Karpas-422 (cell line): Measurements from ENCODE around the gene ERCC6. TPM values are rescaled to one million over a fixed set of nuclear protein-coding genes. Genes with fewer than 3 reads are reported as not detected.

Experiments used
- DNase-seq: peaks from one replicate; pipeline ENCODE4 v3.0.0-alpha.2; 2015
- H2AFZ ChIP-seq: fragments of 200-600 bp; sonication (generic); 2 replicates; pipeline ENCODE4 v1.6.1; 2014; ENCODE audit warnings: antibody characterized with exemption, low read length, mixed read lengths
- H3K27ac ChIP-seq: fragments of 200-600 bp; sonication (generic); 2 replicates; pipeline ENCODE4 v1.5.1; 2014; ENCODE audit warnings: mild to moderate bottlenecking, low read length, moderate library complexity
- H3K27me3 ChIP-seq: fragments of 200-600 bp; sonication (generic); 2 replicates; pipeline ENCODE4 v1.6.1; 2014; ENCODE audit warnings: low read length, mixed read lengths
- H3K36me3 ChIP-seq: fragments of 200-600 bp; sonication (generic); 2 replicates; pipeline ENCODE4 v1.6.1; 2014; ENCODE audit warnings: low read length, mixed read lengths; ENCODE audit not compliant: insufficient read depth
- H3K4me1 ChIP-seq: fragments of 200-600 bp; sonication (generic); 2 replicates; pipeline ENCODE4 v1.6.1; 2014; ENCODE audit warnings: mild to moderate bottlenecking, low read length, mixed read lengths
- H3K4me2 ChIP-seq: fragments of 200-600 bp; sonication (generic); 2 replicates; pipeline ENCODE4 v1.6.1; 2014; ENCODE audit warnings: low read length, low read depth, mild to moderate bottlenecking; ENCODE audit not compliant: poor library complexity, severe bottlenecking
- H3K4me3 ChIP-seq: fragments of 200-600 bp; sonication (generic); 2 replicates; pipeline ENCODE4 v1.5.1; 2014; ENCODE audit warnings: mild to moderate bottlenecking, antibody characterized with exemption, low read length, mixed read lengths
- H3K79me2 ChIP-seq: fragments of 200-600 bp; sonication (generic); 2 replicates; pipeline ENCODE4 v1.6.1; 2014; ENCODE audit warnings: mild to moderate bottlenecking, low read length, mixed read lengths
- H3K9ac ChIP-seq: fragments of 200-600 bp; sonication (generic); 2 replicates; pipeline ENCODE4 v1.6.0; 2014; ENCODE audit warnings: low read length
- H3K9me2 ChIP-seq: fragments of 200-600 bp; sonication (generic), shearing (Covaris generic); replicated peaks from 2 replicates; pipeline ENCODE4 v1.6.0; 2014; ENCODE audit warnings: mild to moderate bottlenecking, low read length, moderate library complexity; ENCODE audit not compliant: insufficient read depth
- H3K9me3 ChIP-seq: fragments of 300-700, 200-600 bp; sonication (generic); 2 replicates; pipeline ENCODE4 v1.6.1; 2014; ENCODE audit warnings: low read length, mixed read lengths
- H4K20me1 ChIP-seq: fragments of 200-600 bp; sonication (generic); 2 replicates; pipeline ENCODE4 v1.6.1; 2014; ENCODE audit warnings: mild to moderate bottlenecking, antibody characterized with exemption, low read length, low read depth; ENCODE audit not compliant: insufficient read depth
- total RNA-seq: library from RNA; depleted of rRNA; stranded (reverse); fragments of >200 nt; shearing (Covaris generic); gene quantifications from 2 replicates; pipeline ENCODE4 v1.2.3, GENCODE V29; 2014; ENCODE audit warnings: low replicate concordance

Gene ERCC6
- total RNA-seq, 1 experiment from 2014 or later, result 33.8 TPM

DNA sequence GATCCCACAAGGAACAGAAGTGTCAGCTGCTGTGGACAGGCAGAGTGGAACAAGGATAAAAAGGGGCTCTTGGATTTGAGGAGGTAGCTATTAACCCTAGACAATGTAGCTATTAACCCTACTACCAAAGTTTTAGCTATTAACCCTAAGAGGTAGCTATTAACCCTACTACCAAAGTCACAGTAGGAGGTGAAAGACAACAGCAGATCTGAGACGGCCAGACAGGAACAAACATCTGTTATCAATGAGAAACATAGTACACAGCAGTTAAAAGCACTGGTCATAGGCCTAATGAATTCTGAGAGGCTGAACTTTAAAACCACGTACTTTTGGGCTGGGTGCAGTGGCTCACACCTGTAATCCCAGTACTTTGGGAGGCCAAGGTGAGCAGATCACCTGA lies 11.9 kb downstream of the ERCC6 start:
- H3K4me2 ChIP-seq, result no peak overlapping the region
- no peaks in the 10 kb centered on the region for H3K4me1 ChIP-seq
- H3K9me3 ChIP-seq, result no peaks in the 10 kb centered on the region
- H3K79me2 ChIP-seq, result peaks cover 33% of the 10 kb centered on the region
- no peak overlapping the region for H3K27ac ChIP-seq
- H3K4me3 ChIP-seq, result no peak overlapping the region
- H2AFZ ChIP-seq, result no peak overlapping the region
- H4K20me1 ChIP-seq, result no peaks in the 10 kb centered on the region
- H3K9me2 ChIP-seq, result no peaks in the 10 kb centered on the region
- no peaks in the 10 kb centered on the region for H3K27me3 ChIP-seq
- DNase-seq, result no peak
- H3K9ac ChIP-seq, result no peak overlapping the region
- H3K36me3 ChIP-seq, result peaks cover 21% of the 10 kb centered on the region; the same call in 1 of the 2 replicates

DNA sequence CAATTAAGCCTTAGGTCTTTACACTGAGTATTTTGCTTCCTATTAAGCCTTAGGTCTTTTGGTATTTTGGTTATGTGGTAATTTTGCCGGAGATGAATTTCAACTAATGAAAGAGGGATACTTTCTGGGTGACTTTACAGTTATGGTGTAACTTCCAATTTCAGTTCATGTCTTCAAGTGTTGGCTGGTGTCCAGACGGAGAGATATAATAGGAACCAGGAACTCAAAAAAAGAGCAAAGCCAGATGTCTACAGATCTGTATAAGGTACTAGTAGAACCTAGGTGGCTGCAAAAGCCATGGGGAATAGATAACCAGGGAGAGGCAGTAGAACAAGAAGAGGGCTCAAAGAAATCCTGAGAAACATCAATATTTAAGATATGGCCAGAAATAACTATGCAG lies 12.3 kb downstream of the ERCC6 start:
- H3K36me3 ChIP-seq, result peaks cover 21% of the 10 kb centered on the region; the same call in 1 of the 2 replicates
- H3K27me3 ChIP-seq, result no peaks in the 10 kb centered on the region
- H3K27ac ChIP-seq, result no peak overlapping the region
- H3K4me3 ChIP-seq, result no peak overlapping the region
- no peak overlapping the region for H3K9ac ChIP-seq
- no peak overlapping the region for H2AFZ ChIP-seq
- no peaks in the 10 kb centered on the region for H3K4me1 ChIP-seq
- H3K4me2 ChIP-seq, result no peak overlapping the region
- no peak for DNase-seq
- no peaks in the 10 kb centered on the region for H4K20me1 ChIP-seq
- no peaks in the 10 kb centered on the region for H3K9me2 ChIP-seq
- H3K9me3 ChIP-seq, result no peaks in the 10 kb centered on the region
- peaks cover 30% of the 10 kb centered on the region for H3K79me2 ChIP-seq

DNA sequence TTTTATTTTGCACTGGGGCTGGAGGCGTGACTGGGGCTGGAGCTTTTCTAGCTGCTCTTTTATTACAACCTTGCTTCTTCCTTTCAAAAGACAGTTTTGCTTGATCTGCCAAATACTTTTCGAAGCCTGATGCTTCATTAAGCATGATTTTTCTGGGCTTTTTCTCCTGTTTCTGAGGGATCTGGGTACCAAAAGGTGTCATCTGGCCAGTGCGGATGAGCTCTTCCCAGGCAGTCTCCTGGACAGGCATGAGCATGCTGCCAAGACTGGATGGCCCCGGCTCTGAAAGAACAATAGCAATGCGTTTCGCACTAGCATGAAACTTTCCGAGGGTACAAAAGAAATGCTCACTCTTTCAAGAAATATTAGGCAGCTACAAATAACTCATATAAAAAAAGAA lies 14.4 kb downstream of the ERCC6 start:
- H3K4me3 ChIP-seq, result no peak overlapping the region
- no peaks in the 10 kb centered on the region for H4K20me1 ChIP-seq
- H3K27me3 ChIP-seq, result no peaks in the 10 kb centered on the region
- peaks cover 7% of the 10 kb centered on the region; the same call in 1 of the 2 replicates for H3K36me3 ChIP-seq
- H3K27ac ChIP-seq, result no peak overlapping the region
- no peaks in the 10 kb centered on the region for H3K4me1 ChIP-seq
- DNase-seq, result no peak
- peaks cover 26% of the 10 kb centered on the region for H3K79me2 ChIP-seq
- H3K9me3 ChIP-seq, result no peaks in the 10 kb centered on the region
- H3K9ac ChIP-seq, result no peak overlapping the region
- H3K9me2 ChIP-seq, result no peaks in the 10 kb centered on the region
- no peak overlapping the region for H2AFZ ChIP-seq
- H3K4me2 ChIP-seq, result no peak overlapping the region

DNA sequence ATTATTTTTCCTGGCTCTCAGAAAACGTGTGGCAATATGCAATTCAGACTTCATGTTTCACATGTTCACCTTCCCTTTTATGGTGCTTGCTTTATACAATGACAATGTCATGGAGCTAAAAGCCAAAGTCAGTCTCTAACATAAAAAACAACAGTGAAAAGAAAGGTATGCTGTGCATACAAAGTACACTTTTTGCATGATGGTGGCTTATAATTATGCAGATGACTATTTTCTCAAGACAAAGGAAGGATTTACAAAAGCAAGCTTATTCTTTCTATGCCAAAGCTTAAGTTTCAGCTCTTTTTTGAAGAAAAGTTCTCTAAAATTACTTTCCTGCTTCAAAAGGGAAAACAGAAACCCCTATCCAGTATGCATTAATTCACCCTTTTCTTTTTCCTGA lies 15.6 kb downstream of the ERCC6 start:
- no peaks in the 10 kb centered on the region; the same call in 1 of the 2 replicates for H3K36me3 ChIP-seq
- H3K4me1 ChIP-seq, result no peaks in the 10 kb centered on the region
- peaks cover 23% of the 10 kb centered on the region for H3K79me2 ChIP-seq

DNA sequence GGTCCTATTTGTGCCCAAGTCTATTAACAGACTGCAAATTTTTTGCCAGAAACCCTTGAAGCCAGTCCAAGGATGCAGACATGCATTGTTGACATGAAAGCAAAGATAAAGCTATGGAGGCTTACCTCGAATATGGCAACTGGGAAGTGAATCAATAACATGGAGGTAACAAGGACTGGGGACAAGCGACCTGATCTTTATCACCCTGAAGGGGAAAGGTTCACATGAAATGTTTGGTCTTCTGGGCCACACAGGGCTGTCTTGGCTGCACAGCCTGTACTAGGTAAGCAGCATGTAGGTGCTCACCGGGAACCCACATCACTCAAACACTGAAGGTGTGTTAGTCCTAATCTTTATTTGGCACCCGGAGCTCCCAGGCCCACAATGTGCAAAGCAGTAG lies 17.9 kb downstream of the ERCC6 start:
- Histone ChIP-seq H4K20me1 (0 out of 2 replicates have a peak, but pooled peaks cover 3% of the 10 kb centered on the region), H3K4me2 (no peak overlapping the region), H3K9me2 (no peaks in the 10 kb centered on the region), H3K4me3 (no peak overlapping the region), H3K79me2 (peaks cover 28% of the 10 kb centered on the region), H3K4me1 (no peaks in the 10 kb centered on the region), H3K9ac (no peak overlapping the region), H3K9me3 (no peaks in the 10 kb centered on the region), H3K36me3 (no peaks in the 10 kb centered on the region; the same call in 1 of the 2 replicates), H2AFZ (no peak overlapping the region), H3K27me3 (no peaks in the 10 kb centered on the region), H3K27ac (no peak overlapping the region)
- no peak for DNase-seq

More for the DNA sequence above, 15.6 kb downstream of the ERCC6 start:
- Histone ChIP-seq H3K9ac (no peak overlapping the region), H3K9me3 (no peaks in the 10 kb centered on the region), H3K4me2 (no peak overlapping the region), H3K27ac (no peak overlapping the region), H4K20me1 (0 out of 2 replicates have a peak, but pooled peaks cover 3% of the 10 kb centered on the region), H3K27me3 (no peaks in the 10 kb centered on the region), H2AFZ (no peak overlapping the region), H3K9me2 (no peaks in the 10 kb centered on the region), H3K4me3 (no peak overlapping the region)
- DNase-seq, result no peak

DNA sequence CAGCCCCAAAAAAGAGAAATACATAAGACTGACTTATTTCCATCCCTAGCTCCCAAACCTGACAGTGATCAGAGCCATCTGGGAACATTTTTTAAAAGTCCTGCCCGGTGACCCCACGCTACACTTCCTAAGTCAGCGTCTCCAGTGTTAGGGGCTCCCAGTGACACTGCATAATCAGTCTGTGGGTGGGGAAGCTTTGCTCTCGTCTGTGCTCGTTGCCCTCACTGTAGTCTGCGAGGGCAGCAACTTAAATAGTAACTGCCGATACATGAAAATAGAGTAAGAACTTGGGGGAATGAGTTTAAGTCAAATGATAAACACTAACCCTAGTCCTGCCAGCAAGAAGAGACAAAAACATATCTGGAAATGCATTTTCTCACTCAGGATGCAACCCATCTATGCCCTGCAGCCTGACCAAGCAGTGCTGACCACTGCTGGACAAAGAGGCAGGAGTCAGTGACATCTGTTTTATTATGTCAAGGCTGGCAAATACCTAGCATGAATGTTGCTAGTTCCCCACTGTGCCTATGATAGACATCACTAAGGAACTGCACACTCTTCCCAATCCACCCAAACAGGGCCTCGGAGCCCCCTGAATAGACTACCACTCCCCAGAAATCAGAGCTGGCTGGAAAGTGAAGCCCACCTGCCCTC lies 18.7 kb downstream of the ERCC6 start:
- Histone ChIP-seq H3K4me1 (peaks cover 4% of the 10 kb centered on the region), H3K79me2 (peaks cover 28% of the 10 kb centered on the region), H3K9me3 (no peaks in the 10 kb centered on the region), H3K4me3 (no peak overlapping the region), H3K9ac (no peak overlapping the region), H3K4me2 (no peak overlapping the region), H3K36me3 (no peaks in the 10 kb centered on the region; the same call in 1 of the 2 replicates), H3K27ac (no peak overlapping the region), H4K20me1 (peaks cover 3% of the 10 kb centered on the region; the same call in 1 of the 2 replicates), H3K27me3 (no peaks in the 10 kb centered on the region), H2AFZ (no peak overlapping the region), H3K9me2 (no peaks in the 10 kb centered on the region)
- DNase-seq, result no peak

DNA sequence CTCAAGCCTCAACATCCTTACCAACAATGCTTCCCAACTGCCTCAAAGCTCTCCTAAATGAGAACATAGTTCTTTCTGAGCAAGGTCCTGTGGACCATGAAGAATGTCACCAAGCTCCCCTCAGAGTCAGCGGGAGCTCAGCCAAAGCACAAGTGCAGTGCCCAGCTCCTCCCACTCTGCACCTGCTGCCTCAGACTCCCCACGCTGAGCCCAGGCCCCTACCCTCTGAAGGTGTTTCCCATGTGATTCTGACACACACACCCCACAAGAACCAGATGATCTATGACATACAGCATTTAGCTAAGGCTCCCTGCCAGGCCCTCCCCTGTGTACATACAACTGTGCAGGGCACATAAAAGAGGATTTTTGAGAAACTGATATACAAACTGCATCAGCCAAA lies 19.2 kb downstream of the ERCC6 start:
- Histone ChIP-seq H3K79me2 (peaks cover 28% of the 10 kb centered on the region), H3K36me3 (no peaks in the 10 kb centered on the region; the same call in 1 of the 2 replicates), H3K9ac (no peak overlapping the region), H3K27me3 (no peaks in the 10 kb centered on the region), H3K9me2 (no peaks in the 10 kb centered on the region), H3K9me3 (no peaks in the 10 kb centered on the region), H4K20me1 (peaks cover 3% of the 10 kb centered on the region; the same call in 1 of the 2 replicates), H3K4me2 (no peak overlapping the region), H3K27ac (no peak overlapping the region), H3K4me3 (no peak overlapping the region), H3K4me1 (peaks cover 9% of the 10 kb centered on the region), H2AFZ (no peak overlapping the region)
- DNase-seq, result no peak

DNA sequence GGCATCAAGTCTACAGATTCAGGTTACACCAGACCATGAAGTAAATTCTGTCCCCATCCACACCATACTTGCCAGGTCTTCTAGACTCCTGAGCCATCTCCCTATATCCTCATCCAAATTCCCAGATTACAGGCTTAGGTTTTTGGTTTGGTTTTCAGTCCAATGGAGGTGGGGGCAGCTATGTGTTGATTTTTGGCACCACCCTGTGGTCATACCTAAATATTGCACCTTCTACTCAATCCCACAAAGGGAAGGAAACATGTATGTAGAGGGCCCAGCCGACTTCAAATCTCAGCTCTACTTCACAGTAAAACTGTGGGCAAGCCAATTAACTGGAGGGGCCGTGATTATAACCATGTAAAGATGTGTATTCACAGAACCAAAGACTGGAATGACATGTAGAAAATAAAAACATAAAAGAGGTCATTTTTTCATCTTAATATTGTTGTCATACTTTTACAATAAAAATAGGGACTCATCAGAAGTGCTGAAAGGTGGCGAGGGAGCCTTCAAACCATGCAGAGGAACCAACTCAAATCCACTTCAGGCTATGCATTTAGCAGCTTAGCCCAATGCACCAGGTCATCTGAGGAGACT lies 19.8 kb downstream of the ERCC6 start:
- no peaks in the 10 kb centered on the region for H3K9me2 ChIP-seq
- no peak overlapping the region for H3K4me2 ChIP-seq
- no peaks in the 10 kb centered on the region; the same call in 1 of the 2 replicates for H3K36me3 ChIP-seq
- peaks cover 3% of the 10 kb centered on the region; the same call in 1 of the 2 replicates for H4K20me1 ChIP-seq
- no peaks in the 10 kb centered on the region for H3K27me3 ChIP-seq
- H3K9me3 ChIP-seq, result no peaks in the 10 kb centered on the region
- H2AFZ ChIP-seq, result no peak overlapping the region
- H3K9ac ChIP-seq, result no peak overlapping the region
- H3K4me3 ChIP-seq, result no peak overlapping the region
- H3K79me2 ChIP-seq, result peaks cover 28% of the 10 kb centered on the region
- peaks cover 14% of the 10 kb centered on the region for H3K4me1 ChIP-seq
- DNase-seq, result peak; percentile 73
- no peak overlapping the region for H3K27ac ChIP-seq
